ENCODE measurements around the gene MVD. TPM values are rescaled to one million over a fixed set of nuclear protein-coding genes. Genes with fewer than 3 reads are reported as not detected.

MVD gene
- total and polyA plus RNA-seq, 2 of the 13 experiments (the other 11 are each of a cell fraction or from before 2014, with no cell fraction given) = 28.1 to 187 TPM

- peak; percentile 92 for TF ChIP-seq PAXIP1 (CRISPR knock-in tag; conservative IDR thresholded peaks at IDR 0.05)
- TF ChIP-seq SMYD3 (CRISPR knock-in tag; IDR thresholded peaks at IDR 0.05) = 0 out of 2 replicates have a peak, but pooled peaks have one; percentile 52
- TF ChIP-seq LCORL (IDR thresholded peaks at IDR 0.05) = no peak
- peak; percentile 44; the same call in 1 of the 2 replicates for TF ChIP-seq LCORL (CRISPR knock-in tag; IDR thresholded peaks at IDR 0.05)
- no peak for TF ChIP-seq ZZZ3 (CRISPR knock-in tag; IDR thresholded peaks at IDR 0.05; ENCODE audit: borderline replicate concordance)
- peak; percentile 76; the same call in 1 of the 2 replicates for TF ChIP-seq TFDP1 (CRISPR knock-in tag; IDR thresholded peaks at IDR 0.05; ENCODE audit: borderline replicate concordance)
- TF ChIP-seq CENPT (CRISPR knock-in tag; IDR thresholded peaks at IDR 0.05; ENCODE audit: low read depth) = 0 out of 2 replicates have a peak, but pooled peaks have one; percentile 51
- no peak for TF ChIP-seq PAF1 (CRISPR knock-in tag; IDR thresholded peaks at IDR 0.05)
- peak; percentile 85; the same call in 1 of the 2 replicates for TF ChIP-seq CHD4 (IDR thresholded peaks at IDR 0.05; ENCODE audit: borderline replicate concordance, low read length)
- peak; percentile 68; the same call in 1 of the 2 replicates for TF ChIP-seq ZNF225 (CRISPR knock-in tag; IDR thresholded peaks at IDR 0.05)
- no peak for TF ChIP-seq ZNF460 (CRISPR knock-in tag; IDR thresholded peaks at IDR 0.05; ENCODE audit: borderline replicate concordance)
- 0 out of 2 replicates have a peak, but pooled peaks have one; percentile 43 for TF ChIP-seq ZBTB26 (CRISPR knock-in tag; IDR thresholded peaks at IDR 0.05; ENCODE audit: borderline replicate concordance)
- TF ChIP-seq ZNF142 (CRISPR knock-in tag; IDR thresholded peaks at IDR 0.05) = 0 out of 2 replicates have a peak, but pooled peaks have one; percentile 67
Observed at GRCh38 chr16:88618182-88618955, 44.5 kb downstream of the MVD start (continued).

Measured in HepG2 (cell line).